Endodermal cell (in vitro differentiated cells): ENCODE measurements around the gene MYO7B. TPM values are rescaled to one million over a fixed set of nuclear protein-coding genes. Genes with fewer than 3 reads are reported as not detected.

Experiments
- DNase-seq: peaks from one replicate; pipeline ENCODE4 v3.0.0-alpha.2; 2017
- H3K27ac ChIP-seq: 2 replicates; pipeline ENCODE4 v1.5.1; 2013; ENCODE audit warnings: mild to moderate bottlenecking, low read depth, low read length, moderate library complexity
- H3K27me3 ChIP-seq: 2 replicates; pipeline ENCODE4 v1.6.1; 2013; ENCODE audit warnings: mild to moderate bottlenecking, low read length, moderate library complexity; ENCODE audit not compliant: insufficient read depth, control insufficient read depth, poor library complexity, severe bottlenecking
- H3K36me3 ChIP-seq: 2 replicates; pipeline ENCODE4 v1.7.0; 2013; ENCODE audit warnings: mild to moderate bottlenecking, low read length, moderate library complexity; ENCODE audit not compliant: control insufficient read depth, insufficient read depth
- H3K4me1 ChIP-seq: one replicate; pipeline ENCODE4 v1.7.0; 2013; ENCODE audit warnings: low read length; ENCODE audit not compliant: control insufficient read depth, insufficient read depth
- H3K4me3 ChIP-seq: 2 replicates; pipeline ENCODE4 v1.5.1; 2013; ENCODE audit warnings: mild to moderate bottlenecking, low read length, moderate library complexity
- H3K9ac ChIP-seq: 2 replicates; pipeline ENCODE4 v1.6.1; 2013; ENCODE audit warnings: mild to moderate bottlenecking, low read length, moderate library complexity; ENCODE audit not compliant: poor library complexity, severe bottlenecking; ENCODE audit errors: extremely low read depth
- H3K9me3 ChIP-seq: 2 replicates; pipeline ENCODE4 v1.6.1; 2013; ENCODE audit warnings: mild to moderate bottlenecking, low read length, moderate library complexity; ENCODE audit not compliant: control insufficient read depth
- H3K27ac Mint-ChIP-seq: 2 replicates; pipeline ENCODE4 v1.8.0; 2020; ENCODE audit warnings: mixed read lengths
- H3K27me3 Mint-ChIP-seq: 2 replicates; pipeline ENCODE4 v1.8.0; 2021; ENCODE audit warnings: mild to moderate bottlenecking, mixed read lengths; ENCODE audit not compliant: insufficient read depth
- H3K36me3 Mint-ChIP-seq: 2 replicates; pipeline ENCODE4 v1.8.0; 2020; ENCODE audit warnings: low read depth, mixed read lengths
- H3K4me1 Mint-ChIP-seq: 2 replicates; pipeline ENCODE4 v1.8.0; 2020; ENCODE audit warnings: mixed read lengths
- H3K4me3 Mint-ChIP-seq: 2 replicates; pipeline ENCODE4 v1.8.0; 2020; ENCODE audit warnings: mild to moderate bottlenecking, moderate library complexity, mixed read lengths
- H3K9me3 Mint-ChIP-seq: 2 replicates; pipeline ENCODE4 v1.8.0; 2020; ENCODE audit warnings: mild to moderate bottlenecking, mixed read lengths
- WGBS, 2 experiments: methylation state at CpG; one replicate each; pipeline versions ENCODE4 v1.1.5 to v1.1.7; 2013; ENCODE audit warnings: missing lambda C conversion rate in 2 of 2, mixed read lengths in 1 of 2; ENCODE audit not compliant: insufficient coverage in 1 of 2, insufficient read length in 1 of 2; 5-methylcytosine and 5-hydroxymethylcytosine counted together
- total RNA-seq, 2 donors: library from RNA; stranded (reverse); fragmentation: NEBNext Ultra II Directional in 1 of 2; extraction: Animal tissue kit (Norgen Biotek cat#: 25700) in 1 of 2; gene quantifications; 2 replicates in 1 of 2; 3 replicates in 1 of 2; pipeline ENCODE4 v1.2.1, GENCODE V29; 2021
- TF ChIP-seq, protein P1 (sequence below): fragments of 200-600 bp; sonication (generic); conservative IDR thresholded peaks from 2 replicates; pipeline ENCODE4 v1.5.0; 2021; ENCODE audit warnings: antibody characterized with exemption, mild to moderate bottlenecking

MYO7B gene
- total RNA-seq, 2 donors from 2014 or later: 0.11 TPM; not detected in 1

DNA sequence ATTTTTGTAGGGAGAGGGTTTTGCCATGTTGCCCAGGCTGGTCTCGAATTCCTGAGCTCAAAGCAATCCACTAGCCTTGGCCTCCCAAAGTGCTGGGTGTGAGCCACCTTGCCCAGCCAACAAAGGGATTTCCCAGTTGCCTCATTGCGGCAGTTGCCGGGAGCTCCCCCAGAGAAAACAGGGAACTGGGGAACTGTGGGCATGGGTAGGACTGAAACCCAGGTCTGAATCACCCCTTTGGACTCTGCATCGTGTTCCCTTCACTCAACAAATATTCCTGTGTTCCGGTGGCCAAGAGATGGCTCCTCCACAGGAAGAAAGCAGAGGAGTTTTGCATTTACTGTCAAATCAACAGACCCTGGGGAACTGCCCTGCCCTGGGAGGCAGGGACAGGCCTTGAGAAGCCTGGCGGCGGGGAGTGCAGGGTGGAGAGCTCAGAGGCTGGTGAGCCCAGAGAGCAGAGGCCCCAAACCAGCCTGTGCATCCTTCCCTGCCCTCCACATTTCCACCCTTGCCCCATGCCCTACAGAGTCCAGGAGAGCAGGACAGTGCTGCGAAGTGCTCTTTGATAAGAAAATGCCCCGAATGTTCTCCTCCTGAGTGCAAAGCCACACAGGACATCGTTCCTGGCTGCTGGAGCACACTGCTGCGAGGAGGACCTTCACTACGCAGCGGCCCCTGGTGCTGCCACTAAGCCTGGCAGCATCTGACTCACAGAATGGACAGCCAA lies 24.9 kb downstream of the MYO7B start:
- no peak overlapping the region for H3K27ac Mint-ChIP-seq
- no peaks in the 10 kb centered on the region for H3K36me3 Mint-ChIP-seq
- no peaks in the 10 kb centered on the region for H3K4me1 ChIP-seq
- H3K27me3 Mint-ChIP-seq: no peaks in the 10 kb centered on the region
- peaks cover 14% of the 10 kb centered on the region for H3K9me3 ChIP-seq
- no peak overlapping the region for H3K27ac ChIP-seq
- H3K9ac ChIP-seq: no peak overlapping the region
- H3K36me3 ChIP-seq: no peaks in the 10 kb centered on the region
- WGBS, 2 experiments: 91% methylated on average over 12 to 13 of the region's 13 CpGs
- peaks cover 12% of the 10 kb centered on the region for H3K9me3 Mint-ChIP-seq
- no peak for DNase-seq
- no peak overlapping the region for H3K4me3 ChIP-seq
- peaks cover 21% of the 10 kb centered on the region for H3K4me1 Mint-ChIP-seq
- H3K4me3 Mint-ChIP-seq: no peak overlapping the region
- TF ChIP-seq, protein P1, sequence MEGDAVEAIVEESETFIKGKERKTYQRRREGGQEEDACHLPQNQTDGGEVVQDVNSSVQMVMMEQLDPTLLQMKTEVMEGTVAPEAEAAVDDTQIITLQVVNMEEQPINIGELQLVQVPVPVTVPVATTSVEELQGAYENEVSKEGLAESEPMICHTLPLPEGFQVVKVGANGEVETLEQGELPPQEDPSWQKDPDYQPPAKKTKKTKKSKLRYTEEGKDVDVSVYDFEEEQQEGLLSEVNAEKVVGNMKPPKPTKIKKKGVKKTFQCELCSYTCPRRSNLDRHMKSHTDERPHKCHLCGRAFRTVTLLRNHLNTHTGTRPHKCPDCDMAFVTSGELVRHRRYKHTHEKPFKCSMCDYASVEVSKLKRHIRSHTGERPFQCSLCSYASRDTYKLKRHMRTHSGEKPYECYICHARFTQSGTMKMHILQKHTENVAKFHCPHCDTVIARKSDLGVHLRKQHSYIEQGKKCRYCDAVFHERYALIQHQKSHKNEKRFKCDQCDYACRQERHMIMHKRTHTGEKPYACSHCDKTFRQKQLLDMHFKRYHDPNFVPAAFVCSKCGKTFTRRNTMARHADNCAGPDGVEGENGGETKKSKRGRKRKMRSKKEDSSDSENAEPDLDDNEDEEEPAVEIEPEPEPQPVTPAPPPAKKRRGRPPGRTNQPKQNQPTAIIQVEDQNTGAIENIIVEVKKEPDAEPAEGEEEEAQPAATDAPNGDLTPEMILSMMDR: peak; percentile 35
- H3K27me3 ChIP-seq: no peaks in the 10 kb centered on the region

DNA sequence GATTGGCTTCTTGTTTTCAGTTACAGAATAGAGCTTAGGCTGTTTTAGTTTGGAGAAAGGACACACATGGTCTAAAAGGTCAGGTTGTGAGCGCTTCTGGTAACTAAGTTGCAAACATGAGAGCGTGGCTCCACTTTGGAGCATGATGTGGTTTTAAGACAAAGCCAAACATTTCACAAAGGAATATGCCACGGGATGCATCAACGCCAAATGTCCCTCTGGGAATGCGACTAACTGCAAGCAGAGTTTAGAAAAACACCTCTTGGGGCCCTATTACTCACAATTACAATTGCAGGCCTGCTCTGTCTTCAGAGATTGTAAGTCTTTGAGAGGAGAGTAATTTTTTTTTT lies 25.4 kb downstream of the MYO7B start:
- DNase-seq: no peak
- Mint-ChIP-seq H3K4me1 (peaks cover 20% of the 10 kb centered on the region), H3K27ac (no peak overlapping the region), H3K27me3 (no peaks in the 10 kb centered on the region), H3K9me3 (peaks cover 12% of the 10 kb centered on the region), H3K4me3 (no peak overlapping the region), H3K36me3 (no peaks in the 10 kb centered on the region)
- Histone ChIP-seq H3K9ac (no peak overlapping the region), H3K27ac (no peak overlapping the region), H3K27me3 (no peaks in the 10 kb centered on the region), H3K9me3 (peaks cover 9% of the 10 kb centered on the region), H3K4me3 (no peak overlapping the region), H3K36me3 (no peaks in the 10 kb centered on the region), H3K4me1 (no peaks in the 10 kb centered on the region)
- 94 to 95% methylated on average over 5 of the region's 5 CpGs for WGBS, 2 experiments
- TF ChIP-seq, protein P1: no peak

DNA sequence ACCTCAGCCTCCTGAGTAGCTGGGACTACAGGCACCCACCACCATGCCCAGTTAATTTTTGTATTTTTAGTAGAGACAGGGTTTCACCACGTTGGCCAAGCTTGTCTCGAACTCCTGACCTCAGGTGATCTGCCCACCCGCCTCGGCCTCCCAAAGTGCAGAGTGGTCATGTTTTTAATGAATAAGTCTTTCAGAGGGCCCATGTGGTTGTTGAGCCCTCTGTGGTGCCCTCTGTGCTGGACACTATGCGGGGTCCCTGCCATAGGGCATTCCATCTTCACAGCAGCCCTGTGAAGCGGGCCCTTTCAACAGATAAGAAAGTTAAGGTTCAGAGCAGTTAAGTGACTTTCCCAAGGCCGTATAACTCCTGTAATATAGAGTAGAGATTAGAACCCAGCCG lies 25.9 kb downstream of the MYO7B start:
- Histone ChIP-seq H3K27me3 (no peaks in the 10 kb centered on the region), H3K27ac (no peak overlapping the region), H3K36me3 (no peaks in the 10 kb centered on the region), H3K4me1 (no peaks in the 10 kb centered on the region), H3K4me3 (no peak overlapping the region), H3K9ac (no peak overlapping the region), H3K9me3 (peaks cover 4% of the 10 kb centered on the region)
- no peak overlapping the region for H3K4me3 Mint-ChIP-seq
- no peaks in the 10 kb centered on the region for H3K36me3 Mint-ChIP-seq
- TF ChIP-seq, protein P1: no peak
- H3K9me3 Mint-ChIP-seq: peaks cover 11% of the 10 kb centered on the region
- no peak for DNase-seq
- WGBS, 2 experiments: 93 to 98% methylated on average over 6 to 8 of the region's 8 CpGs
- no peaks in the 10 kb centered on the region for H3K27me3 Mint-ChIP-seq
- no peak overlapping the region for H3K27ac Mint-ChIP-seq
- peaks cover 19% of the 10 kb centered on the region for H3K4me1 Mint-ChIP-seq
